Liver (tissue), 5 donors: ENCODE results near the gene CLIC2. TPM values are rescaled to one million over a fixed set of nuclear protein-coding genes. Genes with fewer than 3 reads are reported as not detected.

Experiments used
- polyA plus RNA-seq, 2 donors: library from polyadenylated mRNA; stranded (reverse) in 1 of 2; unstranded in 1 of 2; fragments of 200-250 nt in 1 of 2; fragments of >200 nt in 1 of 2; fragmentation: Nextera tagmentation in 1 of 2; extraction: Ambion mirVana in 1 of 2; gene quantifications; one replicate each; pipeline versions ENCODE4 v1.2.1 to v1.2.3, GENCODE V29; 2013 to 2015
- small RNA-seq: library from RNA; depleted of rRNA; stranded (forward); fragments of <200 nt; gene quantifications from one replicate; pipeline ENCODE3, GENCODE V24; 2014
- total RNA-seq, 2 donors: library from RNA; depleted of rRNA; stranded (reverse); fragments of >200 nt; gene quantifications; one replicate each; pipeline ENCODE4 v1.2.3, GENCODE V29; 2014
- donor health status: healthy.
- donor health status: healthy.
- donor health status: healthy.

Gene CLIC2
- total and polyA plus RNA-seq, 4 donors = 2.0 to 15.5 (median 3.3) TPM

Small RNAs within 50 kb of the gene (small RNA-seq; reads per million reads assigned to genes)
- not detected for gene AC234781.4
- not detected for gene MIR1184-2

Other genes starting within 250 kb of the CLIC2 start
- 10 to 100 TPM; 15.1 to 40.7 TPM for gene VBP1, start 118.2 kb downstream of the CLIC2 start, total RNA-seq
- 10 to 100 TPM; 16.3 to 16.9 TPM for gene VBP1, start 118.2 kb downstream of the CLIC2 start, polyA plus RNA-seq
- under 1 TPM; 0.17 to 0.75 TPM for gene RAB39B, start 70.1 kb downstream of the CLIC2 start, total RNA-seq
- gene RAB39B, start 70.1 kb downstream of the CLIC2 start, polyA plus RNA-seq = under 1 TPM in 1 of 2 donors, not detected in 1; 0.07 TPM
- gene F8A2, start 47.5 kb upstream of the CLIC2 start, total RNA-seq = not detected
- gene F8A2, start 47.5 kb upstream of the CLIC2 start, polyA plus RNA-seq = not detected
- gene F8A3, start 124.0 kb upstream of the CLIC2 start, total RNA-seq = 1 to 10 TPM; 2.0 to 5.4 TPM
- 1 to 10 TPM in 1 of 2 donors, under 1 TPM in 1; 0.33 to 6.4 TPM for gene F8A3, start 124.0 kb upstream of the CLIC2 start, polyA plus RNA-seq